HepG2 (cell line): ENCODE data around the gene WDR18. TPM values are rescaled to one million over a fixed set of nuclear protein-coding genes. Genes with fewer than 3 reads are reported as not detected.
A peak's percentile ranks its signal among the peaks of the same experiment; 100 is the strongest.

Source experiments
- BHLHE40 ChIP-seq: IDR thresholded peaks from 2 replicates; pipeline ENCODE4 v1.6.1; 2011; ENCODE audit warnings: low read length, improper control_type of control experiment
- CHD2 ChIP-seq: IDR thresholded peaks from 2 replicates; pipeline ENCODE4 v1.6.1; 2011; ENCODE audit warnings: low read depth, low read length, improper control_type of control experiment
- GABPB1 ChIP-seq: IDR thresholded peaks from 2 replicates; pipeline ENCODE4 v1.6.1; 2016; ENCODE audit warnings: mild to moderate bottlenecking, missing genetic modification reagents, moderate library complexity, missing compliant biosample characterization
- HOXA3 ChIP-seq: sonication (generic); formaldehyde crosslinking; IDR thresholded peaks from 2 replicates; pipeline ENCODE4 v1.5.0; 2020; ENCODE audit warnings: missing genetic modification reagents
- KDM2A ChIP-seq: sonication (generic); formaldehyde crosslinking; IDR thresholded peaks from 2 replicates; pipeline ENCODE4 v1.4.0; 2020; ENCODE audit warnings: low read depth, missing genetic modification reagents, borderline replicate concordance
- MAZ ChIP-seq, 2 experiments: sonication (generic) in 1 of 2; formaldehyde crosslinking in 1 of 2; IDR thresholded peaks; 2 replicates each; pipeline versions ENCODE4 v1.5.0 to v1.6.1; 2012 to 2020; ENCODE audit warnings: low read depth in 2 of 2, mild to moderate bottlenecking in 2 of 2, borderline replicate concordance in 1 of 2, improper control_type of control experiment in 1 of 2, low read length in 1 of 2, missing genetic modification reagents in 1 of 2, moderate library complexity in 1 of 2
- MIXL1 ChIP-seq: IDR thresholded peaks from 2 replicates; pipeline ENCODE4 v1.6.1; 2016
- RAD21 ChIP-seq: fragments of 450-650 bp; formaldehyde crosslinking; IDR thresholded peaks from 2 replicates; pipeline ENCODE4 v1.5.0; 2020; ENCODE audit warnings: mild to moderate bottlenecking
- RBM39 ChIP-seq: fragments of 200-400 bp; formaldehyde crosslinking; IDR thresholded peaks from one replicate; pipeline ENCODE4 v1.6.1; 2018; ENCODE audit warnings: antibody characterized with exemption, mild to moderate bottlenecking, low read depth, low read length; ENCODE audit not compliant: poor library complexity, severe bottlenecking
- SP1 ChIP-seq, 2 experiments: fragments of 450-650 bp in 1 of 2; sonication (generic) in 1 of 2; formaldehyde crosslinking in 1 of 2; IDR thresholded peaks; 2 replicates each; pipeline versions ENCODE4 v1.4.0 to v1.6.1; 2016 to 2020; ENCODE audit warnings: missing genetic modification reagents in 1 of 2
- SPEN ChIP-seq: sonication (generic); formaldehyde crosslinking; IDR thresholded peaks from 2 replicates; pipeline ENCODE4 v1.5.1; 2020; ENCODE audit warnings: low read depth, mild to moderate bottlenecking, missing genetic modification reagents
- STAG1 ChIP-seq: sonication (generic); formaldehyde crosslinking; IDR thresholded peaks from 2 replicates; pipeline ENCODE4 v1.4.0; 2020; ENCODE audit warnings: missing genetic modification reagents
- XRCC5 ChIP-seq: fragments of 200-400 bp; formaldehyde crosslinking; optimal IDR thresholded peaks from 2 replicates; pipeline ENCODE3; 2017; ENCODE audit warnings: mild to moderate bottlenecking, low read length
- ZBTB38 ChIP-seq: sonication (generic); formaldehyde crosslinking; IDR thresholded peaks from 2 replicates; pipeline ENCODE4 v1.5.1; 2020; ENCODE audit warnings: mild to moderate bottlenecking, missing genetic modification reagents
- ZSCAN25 ChIP-seq: sonication (generic); formaldehyde crosslinking; IDR thresholded peaks from 2 replicates; pipeline ENCODE4 v1.8.0; 2022; ENCODE audit warnings: mild to moderate bottlenecking, missing genetic modification reagents
- polyA plus RNA-seq, 8 experiments: library from polyadenylated mRNA; depleted of rRNA in 3 of 8; stranded (reverse) in 7 of 8; unstranded in 1 of 8; fragments of >200 nt; fragmentation: Illumina TruSeq in 4 of 8; extraction: Trizol in 4 of 8; gene quantifications; 2 replicates each; pipeline versions ENCODE4 v1.2.1 to v1.2.3, GENCODE V29; 2011 to 2016; ENCODE audit warnings: low read depth in 4 of 8, missing spikeins in 1 of 8, mixed read lengths in 1 of 8; ENCODE audit not compliant: insufficient read depth in 1 of 8
- total RNA-seq, 5 experiments: library from RNA; depleted of rRNA; stranded (reverse); fragments of >200 nt; fragmentation: Illumina TruSeq; extraction: Trizol; gene quantifications; 2 replicates each; pipeline ENCODE4 v1.2.3, GENCODE V29; 2016; ENCODE audit warnings: low read depth in 1 of 5
- TF ChIP-seq, protein P1 (sequence below): IDR thresholded peaks from 2 replicates; pipeline ENCODE4 v1.6.1; 2018; ENCODE audit warnings: missing genetic modification reagents, mild to moderate bottlenecking, missing compliant biosample characterization
- TF ChIP-seq, protein P2 (sequence below): sonication (generic); formaldehyde crosslinking; IDR thresholded peaks from 2 replicates; pipeline ENCODE4 v1.9.0; 2022; ENCODE audit warnings: missing genetic modification reagents, mild to moderate bottlenecking, borderline replicate concordance
- TF ChIP-seq, protein P3 (sequence below): sonication (generic); formaldehyde crosslinking; IDR thresholded peaks from 2 replicates; pipeline ENCODE4 v1.4.0; 2020; ENCODE audit warnings: missing genetic modification reagents
- TF ChIP-seq, protein P4 (sequence below): sonication (generic); formaldehyde crosslinking; conservative IDR thresholded peaks from 2 replicates; pipeline ENCODE4 v1.8.0; 2022; ENCODE audit warnings: mild to moderate bottlenecking, moderate library complexity, missing genetic modification reagents

Gene WDR18
- total and polyA plus RNA-seq, 2 of the 13 experiments (the other 11 are each of a cell fraction or from before 2014, with no cell fraction given): 36.4 to 47.6 TPM

DNA sequence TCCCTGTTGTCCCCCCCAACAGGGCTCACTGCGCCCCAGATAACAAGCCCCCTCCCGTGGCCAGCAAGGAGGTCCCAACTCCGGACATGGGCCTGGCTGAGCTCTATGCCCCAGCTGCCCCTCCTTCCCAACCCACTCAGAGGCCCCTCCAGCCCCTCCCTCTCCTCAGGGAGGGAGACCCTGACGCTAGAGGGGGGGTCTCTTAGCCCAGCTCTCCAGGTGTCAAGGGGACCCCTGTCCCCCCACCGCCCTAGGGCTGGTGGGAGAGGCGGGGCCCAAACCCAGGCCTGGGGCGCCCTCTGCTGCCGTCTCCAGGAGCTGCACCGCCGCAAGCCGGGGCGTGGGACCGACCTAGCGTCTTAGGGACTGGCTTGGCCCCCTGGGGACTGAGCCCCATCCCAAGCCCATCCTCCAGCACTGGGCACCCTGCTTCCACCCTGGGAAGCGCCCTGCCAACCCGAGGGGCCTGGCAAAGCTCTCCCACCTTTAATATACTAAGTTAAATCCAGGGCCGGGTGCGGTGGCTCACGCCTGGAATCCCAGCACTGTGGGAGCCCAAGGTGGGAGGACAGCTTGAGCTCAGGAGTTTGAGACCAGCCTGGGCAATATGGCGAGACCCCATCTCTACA, 17.5 kb downstream of the WDR18 start (continued):
- TF ChIP-seq, protein P1, sequence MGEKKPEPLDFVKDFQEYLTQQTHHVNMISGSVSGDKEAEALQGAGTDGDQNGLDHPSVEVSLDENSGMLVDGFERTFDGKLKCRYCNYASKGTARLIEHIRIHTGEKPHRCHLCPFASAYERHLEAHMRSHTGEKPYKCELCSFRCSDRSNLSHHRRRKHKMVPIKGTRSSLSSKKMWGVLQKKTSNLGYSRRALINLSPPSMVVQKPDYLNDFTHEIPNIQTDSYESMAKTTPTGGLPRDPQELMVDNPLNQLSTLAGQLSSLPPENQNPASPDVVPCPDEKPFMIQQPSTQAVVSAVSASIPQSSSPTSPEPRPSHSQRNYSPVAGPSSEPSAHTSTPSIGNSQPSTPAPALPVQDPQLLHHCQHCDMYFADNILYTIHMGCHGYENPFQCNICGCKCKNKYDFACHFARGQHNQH (CRISPR knock-in tag): peak; percentile 40; the same call in 1 of the 2 replicates
- TF ChIP-seq KDM2A (CRISPR knock-in tag) (peak; percentile 62; the same call in 1 of the 2 replicates), MAZ (IDR thresholded peaks at IDR 0.05; ENCODE audit: borderline replicate concordance, low read depth, low read length) (peak; percentile 32; the same call in 1 of the 2 replicates), MAZ (CRISPR knock-in tag; IDR thresholded peaks at IDR 0.05; ENCODE audit: low read depth) (no peak), HOXA3 (CRISPR knock-in tag) (peak; percentile 11; the same call in 1 of the 2 replicates), SPEN (peak; percentile 42; the same call in 1 of the 2 replicates), RAD21 (CRISPR knock-in tag) (peak; percentile 93), MIXL1 (CRISPR knock-in tag) (no peak), ZBTB38 (CRISPR knock-in tag) (peak; percentile 32; the same call in 1 of the 2 replicates), BHLHE40 (0 out of 2 replicates have a peak, but pooled peaks have one; percentile 16), GABPB1 (CRISPR knock-in tag) (peak; percentile 45; the same call in 1 of the 2 replicates), RBM39 (peak; percentile 70), SP1 (IDR thresholded peaks at IDR 0.05) (no peak), SP1 (CRISPR knock-in tag; IDR thresholded peaks at IDR 0.05) (peak; percentile 24; the same call in 1 of the 2 replicates), ZSCAN25 (CRISPR knock-in tag) (0 out of 2 replicates have a peak, but pooled peaks have one; percentile 30), XRCC5 (peak; percentile 76), STAG1 (peak; percentile 94), CHD2 (0 out of 2 replicates have a peak, but pooled peaks have one; percentile 30)
- TF ChIP-seq, protein P2, sequence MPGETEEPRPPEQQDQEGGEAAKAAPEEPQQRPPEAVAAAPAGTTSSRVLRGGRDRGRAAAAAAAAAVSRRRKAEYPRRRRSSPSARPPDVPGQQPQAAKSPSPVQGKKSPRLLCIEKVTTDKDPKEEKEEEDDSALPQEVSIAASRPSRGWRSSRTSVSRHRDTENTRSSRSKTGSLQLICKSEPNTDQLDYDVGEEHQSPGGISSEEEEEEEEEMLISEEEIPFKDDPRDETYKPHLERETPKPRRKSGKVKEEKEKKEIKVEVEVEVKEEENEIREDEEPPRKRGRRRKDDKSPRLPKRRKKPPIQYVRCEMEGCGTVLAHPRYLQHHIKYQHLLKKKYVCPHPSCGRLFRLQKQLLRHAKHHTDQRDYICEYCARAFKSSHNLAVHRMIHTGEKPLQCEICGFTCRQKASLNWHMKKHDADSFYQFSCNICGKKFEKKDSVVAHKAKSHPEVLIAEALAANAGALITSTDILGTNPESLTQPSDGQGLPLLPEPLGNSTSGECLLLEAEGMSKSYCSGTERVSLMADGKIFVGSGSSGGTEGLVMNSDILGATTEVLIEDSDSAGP (CRISPR knock-in tag): peak; percentile 26; the same call in 1 of the 2 replicates
- TF ChIP-seq, protein P3, sequence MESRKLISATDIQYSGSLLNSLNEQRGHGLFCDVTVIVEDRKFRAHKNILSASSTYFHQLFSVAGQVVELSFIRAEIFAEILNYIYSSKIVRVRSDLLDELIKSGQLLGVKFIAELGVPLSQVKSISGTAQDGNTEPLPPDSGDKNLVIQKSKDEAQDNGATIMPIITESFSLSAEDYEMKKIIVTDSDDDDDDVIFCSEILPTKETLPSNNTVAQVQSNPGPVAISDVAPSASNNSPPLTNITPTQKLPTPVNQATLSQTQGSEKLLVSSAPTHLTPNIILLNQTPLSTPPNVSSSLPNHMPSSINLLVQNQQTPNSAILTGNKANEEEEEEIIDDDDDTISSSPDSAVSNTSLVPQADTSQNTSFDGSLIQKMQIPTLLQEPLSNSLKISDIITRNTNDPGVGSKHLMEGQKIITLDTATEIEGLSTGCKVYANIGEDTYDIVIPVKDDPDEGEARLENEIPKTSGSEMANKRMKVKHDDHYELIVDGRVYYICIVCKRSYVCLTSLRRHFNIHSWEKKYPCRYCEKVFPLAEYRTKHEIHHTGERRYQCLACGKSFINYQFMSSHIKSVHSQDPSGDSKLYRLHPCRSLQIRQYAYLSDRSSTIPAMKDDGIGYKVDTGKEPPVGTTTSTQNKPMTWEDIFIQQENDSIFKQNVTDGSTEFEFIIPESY: peak; percentile 13; the same call in 1 of the 2 replicates
- TF ChIP-seq, protein P4, sequence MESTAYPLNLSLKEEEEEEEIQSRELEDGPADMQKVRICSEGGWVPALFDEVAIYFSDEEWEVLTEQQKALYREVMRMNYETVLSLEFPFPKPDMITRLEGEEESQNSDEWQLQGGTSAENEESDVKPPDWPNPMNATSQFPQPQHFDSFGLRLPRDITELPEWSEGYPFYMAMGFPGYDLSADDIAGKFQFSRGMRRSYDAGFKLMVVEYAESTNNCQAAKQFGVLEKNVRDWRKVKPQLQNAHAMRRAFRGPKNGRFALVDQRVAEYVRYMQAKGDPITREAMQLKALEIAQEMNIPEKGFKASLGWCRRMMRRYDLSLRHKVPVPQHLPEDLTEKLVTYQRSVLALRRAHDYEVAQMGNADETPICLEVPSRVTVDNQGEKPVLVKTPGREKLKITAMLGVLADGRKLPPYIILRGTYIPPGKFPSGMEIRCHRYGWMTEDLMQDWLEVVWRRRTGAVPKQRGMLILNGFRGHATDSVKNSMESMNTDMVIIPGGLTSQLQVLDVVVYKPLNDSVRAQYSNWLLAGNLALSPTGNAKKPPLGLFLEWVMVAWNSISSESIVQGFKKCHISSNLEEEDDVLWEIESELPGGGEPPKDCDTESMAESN (CRISPR knock-in tag): 0 out of 2 replicates have a peak, but pooled peaks have one; percentile 45
- TF ChIP-seq, all 625 proteins: peak for 41
